GM10266 (cell line): Measurements from ENCODE around the gene CNPY3.
"Not testable (repeated sequence)": the region's sequence is repeated elsewhere in the genome, so short reads cannot be mapped to it uniquely, and the experiment has no call there.

Experiments used
- DNase-seq: peaks from one replicate; pipeline ENCODE4 v3.0.0; 2012; ENCODE audit errors: extremely low spot score
- TF ChIP-seq, protein P1 (sequence below): IDR thresholded peaks from 2 replicates; pipeline ENCODE4 v1.5.1; 2012; ENCODE audit warnings: mild to moderate bottlenecking, low read depth; ENCODE audit not compliant: control insufficient read depth, insufficient read depth; ENCODE audit errors: missing control alignments

CNPY3 gene

DNA sequence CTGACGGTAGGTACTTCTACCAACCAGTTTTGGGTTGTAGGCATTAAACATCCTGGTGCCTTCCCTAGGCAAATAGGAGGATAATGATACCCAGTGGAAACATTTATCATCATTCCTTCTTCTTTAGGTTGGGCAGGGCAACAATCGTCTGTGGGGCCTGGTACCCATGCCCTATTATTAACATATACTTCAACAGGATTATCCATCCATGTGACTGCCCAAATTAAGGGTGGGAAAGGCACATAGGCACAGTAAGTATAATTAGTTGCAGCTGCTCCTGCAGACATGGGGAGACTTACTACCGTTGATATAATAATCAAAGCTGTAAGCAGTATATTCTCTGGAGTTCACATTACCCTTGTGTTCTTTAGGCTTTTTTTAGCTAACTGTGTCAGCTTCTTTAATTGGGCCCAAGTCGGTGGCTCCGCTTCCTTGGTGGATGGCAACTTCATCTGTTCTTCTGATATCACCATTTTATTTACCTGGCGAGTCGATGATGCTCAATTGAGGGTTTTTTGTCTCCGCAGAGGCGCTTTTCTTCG lies 33.0 kb upstream of the CNPY3 start:
- TF ChIP-seq, protein P1, sequence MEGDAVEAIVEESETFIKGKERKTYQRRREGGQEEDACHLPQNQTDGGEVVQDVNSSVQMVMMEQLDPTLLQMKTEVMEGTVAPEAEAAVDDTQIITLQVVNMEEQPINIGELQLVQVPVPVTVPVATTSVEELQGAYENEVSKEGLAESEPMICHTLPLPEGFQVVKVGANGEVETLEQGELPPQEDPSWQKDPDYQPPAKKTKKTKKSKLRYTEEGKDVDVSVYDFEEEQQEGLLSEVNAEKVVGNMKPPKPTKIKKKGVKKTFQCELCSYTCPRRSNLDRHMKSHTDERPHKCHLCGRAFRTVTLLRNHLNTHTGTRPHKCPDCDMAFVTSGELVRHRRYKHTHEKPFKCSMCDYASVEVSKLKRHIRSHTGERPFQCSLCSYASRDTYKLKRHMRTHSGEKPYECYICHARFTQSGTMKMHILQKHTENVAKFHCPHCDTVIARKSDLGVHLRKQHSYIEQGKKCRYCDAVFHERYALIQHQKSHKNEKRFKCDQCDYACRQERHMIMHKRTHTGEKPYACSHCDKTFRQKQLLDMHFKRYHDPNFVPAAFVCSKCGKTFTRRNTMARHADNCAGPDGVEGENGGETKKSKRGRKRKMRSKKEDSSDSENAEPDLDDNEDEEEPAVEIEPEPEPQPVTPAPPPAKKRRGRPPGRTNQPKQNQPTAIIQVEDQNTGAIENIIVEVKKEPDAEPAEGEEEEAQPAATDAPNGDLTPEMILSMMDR, result no peak
- no peak for DNase-seq

DNA sequence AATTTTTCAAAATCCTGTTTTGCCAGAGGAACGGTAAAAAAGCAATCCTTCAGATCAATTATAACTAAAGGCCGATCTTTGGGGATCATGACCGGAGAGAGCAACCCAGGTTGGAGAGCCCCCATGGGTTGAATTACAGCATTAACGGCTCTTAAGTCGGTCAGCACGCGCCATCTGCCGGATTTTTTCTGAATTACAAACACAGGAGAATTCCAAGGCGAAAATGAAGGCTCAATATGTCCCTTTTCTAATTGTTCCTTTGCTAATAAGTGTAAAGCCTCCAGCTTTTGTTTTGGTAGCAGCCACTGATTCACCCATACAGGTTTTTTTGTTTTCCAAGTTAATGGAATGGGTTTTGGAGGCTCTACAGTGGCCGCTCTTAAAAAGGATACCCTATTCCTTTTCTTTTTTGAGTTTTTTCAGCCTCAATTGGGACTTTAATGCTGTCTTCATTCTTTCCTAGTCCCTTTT lies 30.4 kb upstream of the CNPY3 start:
- TF ChIP-seq, protein P1, result peak; percentile 70
- DNase-seq, result no peak

DNA sequence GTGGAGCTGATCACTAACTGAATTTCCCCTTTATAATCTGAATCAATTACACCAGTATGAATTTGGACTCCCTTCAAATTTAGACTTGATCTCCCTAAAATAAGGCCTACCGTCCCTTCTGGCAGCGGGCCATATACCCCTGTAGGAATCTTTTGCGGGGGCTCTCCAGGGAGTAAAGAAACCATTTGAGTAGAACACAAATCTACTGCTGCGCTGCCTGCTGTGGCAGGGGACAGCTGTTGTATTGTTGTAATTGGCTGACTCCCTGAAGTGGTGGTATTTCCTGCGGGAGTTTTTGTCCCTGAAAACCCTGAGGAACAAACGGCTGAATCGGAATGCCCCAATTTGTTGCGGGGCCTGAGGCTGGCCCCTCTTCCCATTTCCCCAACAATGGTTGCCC lies 29.4 kb upstream of the CNPY3 start:
- DNase-seq, result no peak

DNA sequence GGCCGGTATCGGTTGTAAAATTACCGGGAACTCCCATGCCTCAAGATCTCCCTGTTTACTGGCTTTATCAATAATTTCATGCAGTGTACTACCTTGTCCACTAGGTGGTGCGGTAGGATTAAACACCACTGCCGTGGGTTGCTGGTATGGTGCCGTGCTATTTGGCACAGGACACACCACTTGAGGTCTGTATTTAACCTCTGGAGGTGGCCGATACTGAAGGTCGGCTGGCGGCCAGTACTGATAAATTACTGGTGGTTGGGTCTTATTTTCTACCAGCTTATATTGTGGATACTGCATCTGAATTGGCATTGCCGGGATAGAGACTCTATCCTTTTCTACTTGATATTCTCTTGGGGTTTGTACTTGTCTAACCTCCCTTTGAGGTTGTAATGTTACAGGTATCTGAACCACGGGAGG lies 27.7 kb upstream of the CNPY3 start:
- TF ChIP-seq, protein P1, result peak; percentile 94
- peak; percentile 62 for DNase-seq

More for the DNA sequence above, 29.4 kb upstream of the CNPY3 start:
- TF ChIP-seq, protein P1, result no peak

DNA sequence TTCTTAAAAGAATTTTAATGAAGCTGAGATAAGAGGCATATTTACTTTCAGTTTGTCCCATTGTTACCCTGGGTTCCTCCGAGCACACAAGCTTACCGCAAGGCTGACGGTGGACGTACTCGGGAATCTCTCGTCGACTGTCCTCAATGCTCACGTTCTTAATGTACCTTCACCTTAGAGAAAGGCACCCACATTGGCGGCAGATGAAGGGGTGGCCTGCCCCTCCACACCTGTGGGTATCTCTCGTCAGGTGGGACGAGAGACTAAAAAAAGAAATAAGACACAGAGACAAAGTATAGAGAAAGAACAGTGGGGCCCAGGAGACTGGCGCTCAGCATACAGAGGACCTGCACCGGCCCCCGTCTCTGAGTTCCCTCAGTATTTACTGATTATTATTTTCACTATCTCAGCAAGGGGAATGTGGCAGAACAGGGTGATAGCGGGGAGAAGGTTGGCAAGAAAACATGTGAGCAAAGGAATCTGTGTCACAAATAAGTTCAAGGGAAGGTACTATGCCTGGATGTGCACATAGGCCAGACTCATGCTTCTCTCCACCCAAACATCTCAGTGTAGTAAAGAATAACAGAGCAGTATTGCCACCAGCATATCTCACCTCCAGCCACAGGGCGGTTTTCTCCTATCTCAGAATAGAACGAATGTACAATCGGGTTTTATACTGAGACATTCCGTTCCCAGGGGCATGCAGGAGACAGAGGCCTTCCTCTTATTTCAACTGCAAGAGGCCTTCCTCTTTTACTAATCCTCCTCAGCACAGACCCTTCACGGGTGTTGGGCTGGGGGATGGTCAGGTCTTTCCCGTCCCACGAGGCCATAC lies 26.6 kb upstream of the CNPY3 start:
- not testable (repeated sequence) for DNase-seq

DNA sequence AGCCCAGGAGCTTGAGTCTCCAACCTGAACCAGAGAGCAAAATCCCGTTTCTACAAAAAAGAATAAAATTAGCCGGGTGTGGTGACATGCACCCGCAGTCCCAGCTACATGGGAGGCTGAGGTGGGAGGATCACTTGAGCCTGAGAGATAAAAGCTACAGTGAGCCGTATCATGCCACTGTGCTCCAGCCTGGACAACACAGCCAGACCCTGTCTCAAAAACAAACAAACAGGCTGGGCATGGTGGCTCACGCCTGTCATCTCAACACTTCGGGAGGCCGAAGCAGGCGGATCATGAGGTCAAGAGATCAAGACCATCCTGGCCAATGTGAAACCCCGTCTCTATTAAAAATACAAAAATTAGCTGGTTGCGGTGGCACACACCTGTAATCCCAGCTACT lies 24.8 kb upstream of the CNPY3 start:
- no peak for DNase-seq
- TF ChIP-seq, protein P1, result no peak

DNA sequence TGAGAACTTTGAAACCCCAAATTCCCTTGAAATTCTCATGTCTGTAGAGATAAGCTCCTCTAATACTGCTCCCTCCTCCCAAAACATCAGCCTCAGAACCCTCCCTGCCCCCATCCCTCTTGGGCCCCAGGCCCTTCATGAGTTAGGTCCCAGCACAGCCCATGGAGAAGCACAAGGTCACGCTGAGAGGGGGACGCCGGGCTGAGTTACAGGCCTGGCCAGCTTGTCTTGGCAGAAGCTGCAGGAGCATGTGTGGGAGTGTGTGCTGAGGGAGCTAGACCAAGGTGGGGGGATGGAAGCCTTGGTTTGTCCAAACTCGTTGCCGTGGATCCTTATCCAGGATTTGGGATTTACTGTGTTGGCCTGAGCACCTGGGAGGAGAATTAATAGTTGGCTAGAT lies 21.9 kb upstream of the CNPY3 start:
- TF ChIP-seq, protein P1, result no peak
- no peak for DNase-seq

DNA sequence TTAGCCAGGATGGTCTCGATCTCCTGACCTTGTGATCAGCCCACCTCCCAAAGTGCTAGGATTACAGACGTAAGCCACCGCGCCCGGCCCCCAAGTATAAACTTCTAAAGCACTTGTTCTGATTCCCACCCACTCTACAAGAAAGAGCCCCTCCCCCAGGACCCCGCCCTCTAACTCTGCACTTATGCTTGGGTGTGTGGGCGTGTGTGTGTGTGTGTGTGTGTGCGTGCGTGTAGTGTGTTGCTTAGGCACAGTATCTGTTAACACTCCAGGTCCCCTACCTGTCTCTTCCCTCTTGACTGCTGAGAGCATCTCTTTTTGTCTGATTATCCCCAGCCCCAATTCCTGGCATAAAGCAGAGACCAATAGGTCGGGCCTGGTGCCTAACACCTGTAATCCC lies 19.4 kb upstream of the CNPY3 start:
- TF ChIP-seq, protein P1, result no peak
- DNase-seq, result no peak
